ENCODE results near the gene EPHB6. TPM values are rescaled to one million over a fixed set of nuclear protein-coding genes. Genes with fewer than 3 reads are reported as not detected.

The EPHB6 gene
- total and polyA plus RNA-seq, 10 of the 15 experiments (the other 5 are each of a cell fraction or from before 2014, with no cell fraction given) = 0.06 to 1.3 (median 0.37) TPM; not detected in 2

DNA sequence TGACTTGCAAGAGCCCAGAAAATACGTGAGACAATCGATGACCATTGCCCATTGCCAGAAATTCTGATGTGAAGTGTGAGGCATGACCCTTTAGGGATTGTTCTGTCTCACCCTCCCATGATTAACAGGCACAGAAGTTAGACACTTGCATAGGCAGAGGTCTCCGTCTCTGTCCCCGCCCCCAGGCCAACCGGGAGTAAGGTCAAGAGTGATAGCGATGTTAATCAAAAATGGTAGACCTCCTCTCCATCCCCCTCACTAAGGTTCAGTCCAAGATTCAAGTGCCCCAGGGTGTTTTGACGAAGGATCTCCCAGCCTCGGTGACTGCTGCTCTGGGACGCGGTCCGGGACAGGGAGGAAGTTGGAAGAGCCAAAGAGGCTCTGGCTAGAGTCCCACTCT is 53.4 kb downstream of the EPHB6 start:
- in situ Hi-C loops (cut with MboI) (no loop called here), intact Hi-C loops (cut with micrococcal nuclease; ENCODE audit: unreplicated experiment) (no loop called here)
- Histone ChIP-seq H3K9me3 (replicated peaks; ENCODE audit: control insufficient read depth, insufficient read depth, low read length) (no peaks in the 10 kb centered on the region), H3K4me1 (ENCODE audit: control insufficient read depth, insufficient read depth, low read length) (no peaks in the 10 kb centered on the region), H4K20me1 (ENCODE audit: control insufficient read depth, insufficient read depth) (no peaks in the 10 kb centered on the region), H3K27ac (ENCODE audit: control insufficient read depth, insufficient read depth) (no peak overlapping the region), H2AFZ (ENCODE audit: control insufficient read depth, low read depth, low read length) (no peak overlapping the region), H3K27me3 (replicated peaks in 1 of 2; ENCODE audit: control insufficient read depth in 2 of 2, insufficient read depth in 2 of 2, low read length in 1 of 2) (peaks cover 0 to 2% of the 10 kb centered on the region in 2 experiments; a peak in 2 of 4 replicates), H3K4me3 (no peak overlapping the region), H3K9ac (ENCODE audit: control insufficient read depth, insufficient read depth, low read length) (no peak overlapping the region), H3K4me2 (ENCODE audit: control insufficient read depth, insufficient read depth) (no peak overlapping the region), H3K79me2 (ENCODE audit: control insufficient read depth, insufficient read depth, low read length) (no peaks in the 10 kb centered on the region), H3K36me3 (ENCODE audit: control insufficient read depth in 2 of 2, insufficient read depth in 2 of 2, low read length in 1 of 2) (no peaks in the 10 kb centered on the region)
- ATAC-seq (no peak), DNase-seq (ENCODE audit: low read depth, low spot score) (no peak), FAIRE-seq (no peak)
- BruUV-seq (replicated peaks) = no TSS peak
- ChIA-PET POLR2A (no interaction called here), SMC1A (ENCODE audit: uncharacterized antibody, unreplicated experiment) (no interaction called here), RAD21 (ENCODE audit: unreplicated experiment) (no interaction called here), CTCF (no interaction called here)
- 76% methylated on average over 11 of the region's 11 CpGs for WGBS (ENCODE audit: insufficient coverage, insufficient replicate concordance, low lambda C conversion rate, missing lambda C conversion rate)
- no peak for TF ChIP-seq NBN (IDR thresholded peaks at IDR 0.05)
- no peak for TF ChIP-seq IRF4 (IDR thresholded peaks at IDR 0.05; ENCODE audit: low read depth, low read length)
- TF ChIP-seq SRF (IDR thresholded peaks at IDR 0.05; ENCODE audit: low read depth in 2 of 2, low read length in 2 of 2) = no peak
- TF ChIP-seq, protein P1, sequence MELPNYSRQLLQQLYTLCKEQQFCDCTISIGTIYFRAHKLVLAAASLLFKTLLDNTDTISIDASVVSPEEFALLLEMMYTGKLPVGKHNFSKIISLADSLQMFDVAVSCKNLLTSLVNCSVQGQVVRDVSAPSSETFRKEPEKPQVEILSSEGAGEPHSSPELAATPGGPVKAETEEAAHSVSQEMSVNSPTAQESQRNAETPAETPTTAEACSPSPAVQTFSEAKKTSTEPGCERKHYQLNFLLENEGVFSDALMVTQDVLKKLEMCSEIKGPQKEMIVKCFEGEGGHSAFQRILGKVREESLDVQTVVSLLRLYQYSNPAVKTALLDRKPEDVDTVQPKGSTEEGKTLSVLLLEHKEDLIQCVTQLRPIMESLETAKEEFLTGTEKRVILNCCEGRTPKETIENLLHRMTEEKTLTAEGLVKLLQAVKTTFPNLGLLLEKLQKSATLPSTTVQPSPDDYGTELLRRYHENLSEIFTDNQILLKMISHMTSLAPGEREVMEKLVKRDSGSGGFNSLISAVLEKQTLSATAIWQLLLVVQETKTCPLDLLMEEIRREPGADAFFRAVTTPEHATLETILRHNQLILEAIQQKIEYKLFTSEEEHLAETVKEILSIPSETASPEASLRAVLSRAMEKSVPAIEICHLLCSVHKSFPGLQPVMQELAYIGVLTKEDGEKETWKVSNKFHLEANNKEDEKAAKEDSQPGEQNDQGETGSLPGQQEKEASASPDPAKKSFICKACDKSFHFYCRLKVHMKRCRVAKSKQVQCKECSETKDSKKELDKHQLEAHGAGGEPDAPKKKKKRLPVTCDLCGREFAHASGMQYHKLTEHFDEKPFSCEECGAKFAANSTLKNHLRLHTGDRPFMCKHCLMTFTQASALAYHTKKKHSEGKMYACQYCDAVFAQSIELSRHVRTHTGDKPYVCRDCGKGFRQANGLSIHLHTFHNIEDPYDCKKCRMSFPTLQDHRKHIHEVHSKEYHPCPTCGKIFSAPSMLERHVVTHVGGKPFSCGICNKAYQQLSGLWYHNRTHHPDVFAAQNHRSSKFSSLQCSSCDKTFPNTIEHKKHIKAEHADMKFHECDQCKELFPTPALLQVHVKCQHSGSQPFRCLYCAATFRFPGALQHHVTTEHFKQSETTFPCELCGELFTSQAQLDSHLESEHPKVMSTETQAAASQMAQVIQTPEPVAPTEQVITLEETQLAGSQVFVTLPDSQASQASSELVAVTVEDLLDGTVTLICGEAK (IDR thresholded peaks at IDR 0.05; ENCODE audit: borderline replicate concordance) = no peak
- TF ChIP-seq, protein P2, sequence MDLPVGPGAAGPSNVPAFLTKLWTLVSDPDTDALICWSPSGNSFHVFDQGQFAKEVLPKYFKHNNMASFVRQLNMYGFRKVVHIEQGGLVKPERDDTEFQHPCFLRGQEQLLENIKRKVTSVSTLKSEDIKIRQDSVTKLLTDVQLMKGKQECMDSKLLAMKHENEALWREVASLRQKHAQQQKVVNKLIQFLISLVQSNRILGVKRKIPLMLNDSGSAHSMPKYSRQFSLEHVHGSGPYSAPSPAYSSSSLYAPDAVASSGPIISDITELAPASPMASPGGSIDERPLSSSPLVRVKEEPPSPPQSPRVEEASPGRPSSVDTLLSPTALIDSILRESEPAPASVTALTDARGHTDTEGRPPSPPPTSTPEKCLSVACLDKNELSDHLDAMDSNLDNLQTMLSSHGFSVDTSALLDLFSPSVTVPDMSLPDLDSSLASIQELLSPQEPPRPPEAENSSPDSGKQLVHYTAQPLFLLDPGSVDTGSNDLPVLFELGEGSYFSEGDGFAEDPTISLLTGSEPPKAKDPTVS (IDR thresholded peaks at IDR 0.05; ENCODE audit: low read depth, low read length) = no peak
- TF ChIP-seq SMARCA5 (IDR thresholded peaks at IDR 0.05) = no peak
- no peak for TF ChIP-seq MYB (IDR thresholded peaks at IDR 0.05; ENCODE audit: borderline replicate concordance, low read depth, low read length)
- no peak for TF ChIP-seq HDAC2 (IDR thresholded peaks at IDR 0.05)
- TF ChIP-seq MYC (IDR thresholded peaks at IDR 0.05; ENCODE audit: insufficient read depth, insufficient read length, insufficient replicate concordance, low read length, severe bottlenecking) = no peak
- TF ChIP-seq TCF7 (IDR thresholded peaks at IDR 0.05; ENCODE audit: borderline replicate concordance) = no peak
- TF ChIP-seq IKZF2 (IDR thresholded peaks at IDR 0.05) = no peak
- TF ChIP-seq GATAD2B (conservative IDR thresholded peaks at IDR 0.05; ENCODE audit: low read depth) = no peak
- TF ChIP-seq, protein P3, sequence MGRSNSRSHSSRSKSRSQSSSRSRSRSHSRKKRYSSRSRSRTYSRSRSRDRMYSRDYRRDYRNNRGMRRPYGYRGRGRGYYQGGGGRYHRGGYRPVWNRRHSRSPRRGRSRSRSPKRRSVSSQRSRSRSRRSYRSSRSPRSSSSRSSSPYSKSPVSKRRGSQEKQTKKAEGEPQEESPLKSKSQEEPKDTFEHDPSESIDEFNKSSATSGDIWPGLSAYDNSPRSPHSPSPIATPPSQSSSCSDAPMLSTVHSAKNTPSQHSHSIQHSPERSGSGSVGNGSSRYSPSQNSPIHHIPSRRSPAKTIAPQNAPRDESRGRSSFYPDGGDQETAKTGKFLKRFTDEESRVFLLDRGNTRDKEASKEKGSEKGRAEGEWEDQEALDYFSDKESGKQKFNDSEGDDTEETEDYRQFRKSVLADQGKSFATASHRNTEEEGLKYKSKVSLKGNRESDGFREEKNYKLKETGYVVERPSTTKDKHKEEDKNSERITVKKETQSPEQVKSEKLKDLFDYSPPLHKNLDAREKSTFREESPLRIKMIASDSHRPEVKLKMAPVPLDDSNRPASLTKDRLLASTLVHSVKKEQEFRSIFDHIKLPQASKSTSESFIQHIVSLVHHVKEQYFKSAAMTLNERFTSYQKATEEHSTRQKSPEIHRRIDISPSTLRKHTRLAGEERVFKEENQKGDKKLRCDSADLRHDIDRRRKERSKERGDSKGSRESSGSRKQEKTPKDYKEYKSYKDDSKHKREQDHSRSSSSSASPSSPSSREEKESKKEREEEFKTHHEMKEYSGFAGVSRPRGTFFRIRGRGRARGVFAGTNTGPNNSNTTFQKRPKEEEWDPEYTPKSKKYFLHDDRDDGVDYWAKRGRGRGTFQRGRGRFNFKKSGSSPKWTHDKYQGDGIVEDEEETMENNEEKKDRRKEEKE (IDR thresholded peaks at IDR 0.05) = no peak
- no peak for TF ChIP-seq CBFB (IDR thresholded peaks at IDR 0.05; ENCODE audit: low read depth)
